H1 (cell line): ENCODE results near the gene ZC3H12C. TPM values are rescaled to one million over a fixed set of nuclear protein-coding genes. Genes with fewer than 3 reads are reported as not detected.

Experiments
- CTCF ChIA-PET: fragments of 300-600 bp; sonication (Branson Sonifier 250); formaldehyde crosslinking; loops from one replicate; lab custom pipeline; 2021; ENCODE audit not compliant: partially characterized antibody; lab: Charles Lee
- POLR2A ChIA-PET: fragments of 300-600 bp; sonication (Branson Sonifier 250); formaldehyde crosslinking; loops from one replicate; lab custom pipeline; 2021; ENCODE audit warnings: inconsistent platforms; ENCODE audit not compliant: partially characterized antibody; lab: Charles Lee
- DNase-seq, 2 experiments: peaks; one replicate each; pipeline versions ENCODE4 v3.0.0 to v3.0.0-alpha.2; 2010 to 2022; ENCODE audit warnings: low spot score in 2 of 2, low read depth in 1 of 2, mixed read lengths in 1 of 2
- FAIRE-seq: peaks from 2 replicates; lab custom pipeline; 2011; peaks lifted over from hg19 to GRCh38; lab: Jason Lieb, UNC
- H2AFZ ChIP-seq: 2 replicates; pipeline ENCODE4 v1.8.1; 2012; ENCODE audit warnings: low read length, inconsistent platforms
- H2AK5ac ChIP-seq: 2 replicates; pipeline ENCODE4 v1.6.1; 2013; ENCODE audit warnings: low read depth, low read length
- H2BK120ac ChIP-seq: replicated peaks from 2 replicates; pipeline ENCODE3; 2013; ENCODE audit warnings: low read depth, low read length, inconsistent platforms
- H2BK12ac ChIP-seq: 2 replicates; pipeline ENCODE4 v1.6.1; 2013; ENCODE audit warnings: low read depth, low read length
- H2BK15ac ChIP-seq: 2 replicates; pipeline ENCODE4 v1.6.1; 2013; ENCODE audit warnings: low read length
- H2BK20ac ChIP-seq: 2 replicates; pipeline ENCODE4 v1.6.1; 2013; ENCODE audit warnings: low read length
- H2BK5ac ChIP-seq: 2 replicates; pipeline ENCODE4 v1.6.1; 2013; ENCODE audit warnings: low read depth, low read length
- H3K14ac ChIP-seq: 2 replicates; pipeline ENCODE4 v1.6.1; 2013; ENCODE audit warnings: inconsistent platforms; ENCODE audit not compliant: insufficient read length
- H3K18ac ChIP-seq: 2 replicates; pipeline ENCODE4 v1.6.1; 2013; ENCODE audit warnings: low read length; ENCODE audit errors: extremely low read depth
- H3K23ac ChIP-seq: 2 replicates; pipeline ENCODE4 v1.6.1; 2013; ENCODE audit warnings: inconsistent platforms; ENCODE audit not compliant: insufficient read length
- H3K23me2 ChIP-seq: 2 replicates; pipeline ENCODE4 v1.6.1; 2013; ENCODE audit warnings: low read depth, low read length
- H3K27ac ChIP-seq: 2 replicates; pipeline ENCODE4 v1.6.1; 2011; ENCODE audit warnings: low read depth, low read length, inconsistent platforms
- H3K27me3 ChIP-seq, 4 experiments: replicated peaks in 1 of 4; 1 replicate in 1 of 4; 2 replicates in 3 of 4; pipeline versions ENCODE4 v1.6.1 to v1.8.1; 2011 to 2013; ENCODE audit warnings: low read length in 3 of 4, mild to moderate bottlenecking in 3 of 4, inconsistent platforms in 2 of 4, mixed read lengths in 2 of 4, moderate library complexity in 1 of 4; ENCODE audit not compliant: control insufficient read depth in 3 of 4, insufficient read depth in 3 of 4; ENCODE audit errors: extremely low read depth in 1 of 4
- H3K36me3 ChIP-seq, 4 experiments: 2 replicates each; pipeline versions ENCODE4 v1.6.1 to v1.8.1; 2011 to 2013; ENCODE audit warnings: mild to moderate bottlenecking in 4 of 4, low read length in 3 of 4, moderate library complexity in 2 of 4, control low read depth in 1 of 4, inconsistent platforms in 1 of 4; ENCODE audit not compliant: insufficient read depth in 4 of 4, control insufficient read depth in 2 of 4
- H3K4ac ChIP-seq: replicated peaks from 2 replicates; pipeline ENCODE3; 2013; ENCODE audit warnings: low read length, low read depth, mixed read lengths, inconsistent platforms; ENCODE audit not compliant: insufficient read length
- H3K4me1 ChIP-seq, 4 experiments: replicated peaks in 1 of 4; 1 replicate in 1 of 4; 2 replicates in 3 of 4; pipeline versions ENCODE4 v1.6.1 to v1.8.1; 2011 to 2013; ENCODE audit warnings: low read length in 3 of 4, inconsistent platforms in 2 of 4, mixed read lengths in 1 of 4; ENCODE audit not compliant: insufficient read depth in 4 of 4, control insufficient read depth in 3 of 4
- H3K4me2 ChIP-seq, 2 experiments: 2 replicates each; pipeline versions ENCODE4 v1.6.1 to v1.8.1; 2011 to 2013; ENCODE audit warnings: low read depth in 2 of 2, low read length in 2 of 2, control low read depth in 1 of 2, inconsistent platforms in 1 of 2, mild to moderate bottlenecking in 1 of 2; ENCODE audit not compliant: insufficient read depth in 1 of 2
- H3K4me3 ChIP-seq, 4 experiments: fragments of 200-600, 300-600 bp in 1 of 4; sonication (generic), shearing (Covaris generic), sonication (Bioruptor Twin) in 1 of 4; 2 replicates each; pipeline versions ENCODE4 v1.5.1 to v1.8.1; 2011 to 2016; ENCODE audit warnings: low read length in 4 of 4, low read depth in 3 of 4, control low read depth in 2 of 4, inconsistent platforms in 2 of 4, mild to moderate bottlenecking in 2 of 4, mixed read lengths in 1 of 4, moderate library complexity in 1 of 4; ENCODE audit not compliant: insufficient read depth in 2 of 4; ENCODE audit errors: extremely low read depth in 1 of 4
- H3K56ac ChIP-seq: replicated peaks from 2 replicates; pipeline ENCODE3; 2013; ENCODE audit warnings: low read depth, mild to moderate bottlenecking, mixed read lengths, low read length, inconsistent platforms; ENCODE audit not compliant: insufficient read length
- H3K79me1 ChIP-seq: 2 replicates; pipeline ENCODE4 v1.6.1; 2013; ENCODE audit warnings: low read depth, low read length, control low read depth
- H3K79me2 ChIP-seq, 2 experiments: 2 replicates each; pipeline versions ENCODE4 v1.6.1 to v1.8.1; 2012 to 2013; ENCODE audit warnings: low read length in 2 of 2, mild to moderate bottlenecking in 2 of 2, inconsistent platforms in 1 of 2; ENCODE audit not compliant: insufficient read depth in 2 of 2, control insufficient read depth in 1 of 2
- H3K9ac ChIP-seq, 4 experiments: replicated peaks in 1 of 4; 1 replicate in 1 of 4; 2 replicates in 3 of 4; pipeline versions ENCODE4 v1.6.1 to v1.8.1; 2011 to 2013; ENCODE audit warnings: low read depth in 3 of 4, low read length in 3 of 4, control low read depth in 2 of 4, mild to moderate bottlenecking in 2 of 4, moderate library complexity in 2 of 4, inconsistent platforms in 1 of 4; ENCODE audit errors: extremely low read depth in 1 of 4
- H3K9me3 ChIP-seq, 2 experiments: 2 replicates each; pipeline versions ENCODE4 v1.6.1 to v1.8.1; 2012 to 2013; ENCODE audit warnings: mild to moderate bottlenecking in 2 of 2, moderate library complexity in 2 of 2, control low read depth in 1 of 2, inconsistent platforms in 1 of 2, low read depth in 1 of 2, low read length in 1 of 2, mixed read lengths in 1 of 2; ENCODE audit not compliant: insufficient read depth in 2 of 2
- H4K20me1 ChIP-seq, 2 experiments: replicated peaks in 1 of 2; 2 replicates each; pipeline versions ENCODE3 to v1.8.1; 2011 to 2013; ENCODE audit warnings: inconsistent platforms in 2 of 2, low read length in 2 of 2, mild to moderate bottlenecking in 1 of 2; ENCODE audit not compliant: insufficient read depth in 2 of 2, control insufficient read depth in 1 of 2
- H4K5ac ChIP-seq: 2 replicates; pipeline ENCODE4 v1.6.1; 2013; ENCODE audit warnings: low read length, low read depth, mixed read lengths, inconsistent platforms; ENCODE audit not compliant: insufficient read length
- H4K8ac ChIP-seq: 2 replicates; pipeline ENCODE4 v1.8.0; 2013; ENCODE audit warnings: mild to moderate bottlenecking, moderate library complexity, low read length, inconsistent platforms; ENCODE audit not compliant: insufficient read depth; ENCODE audit errors: extremely low read depth
- H4K91ac ChIP-seq: replicated peaks from 2 replicates; pipeline ENCODE3; 2013; ENCODE audit warnings: low read length, mixed read lengths, inconsistent platforms; ENCODE audit not compliant: insufficient read length
- E2F6 ChIP-seq: IDR thresholded peaks from 2 replicates; pipeline ENCODE4 v1.6.1; 2012; ENCODE audit warnings: inconsistent platforms
- FOSL1 ChIP-seq: IDR thresholded peaks from 2 replicates; pipeline ENCODE4 v1.6.1; 2011; ENCODE audit warnings: mild to moderate bottlenecking, low read depth, low read length, moderate library complexity; ENCODE audit not compliant: insufficient read depth
- JUND ChIP-seq: IDR thresholded peaks from 2 replicates; pipeline ENCODE4 v1.6.1; 2011; ENCODE audit warnings: mild to moderate bottlenecking, improper control_type of control experiment, low read length
- RNF2 ChIP-seq: fragments of 200-900, 300-1000 bp; sonication (generic); IDR thresholded peaks from 2 replicates; pipeline ENCODE4 v1.7.1; 2016; ENCODE audit warnings: borderline replicate concordance, low read depth, mild to moderate bottlenecking, antibody characterized with exemption, low read length; ENCODE audit not compliant: poor library complexity, severe bottlenecking; ENCODE audit errors: missing control alignments
- SAP30 ChIP-seq: fragments of 300-600 bp; sonication (generic); IDR thresholded peaks from 2 replicates; pipeline ENCODE4 v1.7.1; 2012; ENCODE audit warnings: low read length, moderate library complexity, mild to moderate bottlenecking, inconsistent platforms; ENCODE audit not compliant: insufficient read depth, insufficient replicate concordance
- WGBS, 2 experiments: shearing (Covaris generic) in 1 of 2; methylation state at CpG; one replicate each; pipeline versions ENCODE4 v1.1.6 to v1.1.7; 2013 to 2015; ENCODE audit warnings: low lambda C conversion rate in 2 of 2, mixed read lengths in 2 of 2, inconsistent platforms in 1 of 2, low coverage in 1 of 2, missing lambda C conversion rate in 1 of 2; ENCODE audit not compliant: insufficient replicate concordance in 2 of 2, insufficient coverage in 1 of 2, insufficient read length in 1 of 2; ENCODE audit errors: extremely low coverage in 1 of 2, missing lambda C conversion rate in 1 of 2; 5-methylcytosine and 5-hydroxymethylcytosine counted together
- polyA plus RNA-seq, 7 experiments: library from polyadenylated mRNA; depleted of rRNA in 3 of 7; stranded (reverse) in 5 of 7; unstranded in 2 of 7; fragments of >200 nt in 5 of 7; fragments of 200-250 nt in 2 of 7; gene quantifications; 1 replicate in 5 of 7; 2 replicates in 1 of 7; 4 replicates in 1 of 7; pipeline versions ENCODE4 v1.2.1 to v1.2.3, GENCODE V29; 2011 to 2013; ENCODE audit warnings: missing spikeins in 2 of 7, mixed read lengths in 2 of 7
- total RNA-seq: library from RNA; stranded (reverse); fragmentation: NEBNext Ultra II Directional; extraction: Animal tissue kit (Norgen Biotek cat#: 25700); gene quantifications from 2 replicates; pipeline ENCODE4 v1.2.1, GENCODE V29; 2021

Gene ZC3H12C
- total and polyA plus RNA-seq, 2 of the 8 experiments (the other 6 are each of a cell fraction or from before 2014, with no cell fraction given): 2.0 to 2.7 TPM

- H3K4ac ChIP-seq: no peak overlapping the region
- WGBS, 2 experiments: 91% methylated on average over 4 of the region's 4 CpGs; no CpG with 5 or more reads in 1 of the 2 experiments
- no peak overlapping the region for H3K56ac ChIP-seq
- no peaks in the 10 kb centered on the region for H3K27me3 ChIP-seq
- POLR2A ChIA-PET: no interaction called here
- H3K79me2 ChIP-seq: 0 out of 4 replicates have a peak, but pooled peaks cover 0 to 2% of the 10 kb centered on the region in 2 experiments
- FAIRE-seq: no peak
- no peak overlapping the region for H3K4me2 ChIP-seq
- no peak overlapping the region for H2BK15ac ChIP-seq
- H3K27ac ChIP-seq: no peak overlapping the region
- H3K14ac ChIP-seq: no peak overlapping the region
- CTCF ChIA-PET: interaction anchor here (1.2 to 1.4 kb wide), 2 partner anchors 23 to 187 kb away, joined by 3 read pairs; no protein-coding TSS in a partner anchor
- H4K91ac ChIP-seq: no peak overlapping the region
- H4K20me1 ChIP-seq: no peaks in the 10 kb centered on the region
- H3K79me1 ChIP-seq: no peaks in the 10 kb centered on the region
- H3K36me3 ChIP-seq: no peaks in the 10 kb centered on the region
- no peak overlapping the region for H3K4me3 ChIP-seq
- H3K18ac ChIP-seq: no peak overlapping the region
- H2BK12ac ChIP-seq: no peak overlapping the region
- no peak overlapping the region for H2AK5ac ChIP-seq
- H3K23me2 ChIP-seq: no peaks in the 10 kb centered on the region
- no peak for DNase-seq
- H3K23ac ChIP-seq: no peak overlapping the region
- H2BK20ac ChIP-seq: no peak overlapping the region
- H2BK120ac ChIP-seq: no peak overlapping the region
- no peak overlapping the region for H4K5ac ChIP-seq
- no peak overlapping the region for H4K8ac ChIP-seq
- no peak overlapping the region for H2AFZ ChIP-seq
- H3K9me3 ChIP-seq: no peaks in the 10 kb centered on the region
- no peak overlapping the region for H2BK5ac ChIP-seq
- no peak overlapping the region for H3K9ac ChIP-seq
- peaks cover 0 to 13% (median 6%) of the 10 kb centered on the region in 4 experiments; a peak in 4 of 7 replicates for H3K4me1 ChIP-seq
- TF ChIP-seq FOSL1 (no peak), RNF2 (no peak), E2F6 (no peak), JUND (no peak), SAP30 (no peak)
These were observed 33.7 kb downstream of the ZC3H12C start for GRCh38 chr11:110126936-110127335.
